ENCODE results near the gene TSTD2.

Gene TSTD2

DNA sequence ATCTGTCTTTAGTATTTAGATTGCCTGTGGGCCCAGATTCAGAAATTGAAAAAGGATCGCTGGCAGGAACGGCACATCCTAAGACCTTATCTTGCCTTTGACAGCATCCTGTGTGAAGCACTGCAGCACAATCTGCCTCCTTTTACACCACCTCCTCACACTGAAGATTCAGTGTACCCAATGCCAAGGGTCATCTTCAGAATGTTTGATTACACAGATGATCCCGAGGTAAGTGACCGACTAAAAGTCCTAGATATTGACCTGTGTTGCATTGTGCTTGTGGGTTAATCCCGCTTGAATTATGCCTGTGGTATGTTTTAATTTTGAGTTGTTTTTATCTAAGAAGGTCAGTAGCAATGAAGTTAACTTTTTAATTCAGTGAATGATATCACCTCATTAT is 14.8 kb upstream of the TSTD2 start:
- Mint-ChIP-seq H3K36me3 (peaks cover 49% of the 10 kb centered on the region), H3K27me3 (no peaks in the 10 kb centered on the region), H3K4me3 (no peak overlapping the region), H3K9me3 (no peaks in the 10 kb centered on the region), H3K27ac (no peak overlapping the region), H3K4me1 (peaks cover 5% of the 10 kb centered on the region)
- CTCF ChIA-PET = no interaction called here
- no peak for DNase-seq

DNA sequence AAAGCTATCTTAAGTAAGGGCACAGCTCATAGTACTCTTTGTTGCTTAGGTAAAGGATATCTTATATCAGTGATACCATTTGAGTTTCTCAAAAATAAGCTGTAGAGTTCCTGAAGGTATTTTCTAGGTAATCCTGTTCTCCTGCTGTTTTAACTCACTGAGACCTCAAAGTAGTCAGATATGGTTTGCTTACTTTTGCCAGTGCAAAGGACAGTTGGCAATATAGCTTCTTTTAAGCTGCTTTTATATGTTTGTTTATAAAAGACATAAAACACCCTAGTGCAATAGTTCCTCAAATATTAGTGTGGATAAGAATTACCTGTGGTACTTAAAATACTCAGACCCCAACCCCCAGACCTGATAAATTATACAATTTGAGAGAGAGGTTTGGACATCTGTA is 12.6 kb upstream of the TSTD2 start:
- Mint-ChIP-seq H3K9me3 (no peaks in the 10 kb centered on the region), H3K27me3 (no peaks in the 10 kb centered on the region), H3K4me3 (no peak overlapping the region), H3K27ac (no peak overlapping the region), H3K4me1 (no peaks in the 10 kb centered on the region), H3K36me3 (peaks cover 52% of the 10 kb centered on the region)
- DNase-seq = no peak
- CTCF ChIA-PET = interaction anchor here (0.8 to 0.9 kb wide), 2 partner anchors 12 to 50 kb away, joined by 3 read pairs; partner anchors contain the start of gene NCBP1

DNA sequence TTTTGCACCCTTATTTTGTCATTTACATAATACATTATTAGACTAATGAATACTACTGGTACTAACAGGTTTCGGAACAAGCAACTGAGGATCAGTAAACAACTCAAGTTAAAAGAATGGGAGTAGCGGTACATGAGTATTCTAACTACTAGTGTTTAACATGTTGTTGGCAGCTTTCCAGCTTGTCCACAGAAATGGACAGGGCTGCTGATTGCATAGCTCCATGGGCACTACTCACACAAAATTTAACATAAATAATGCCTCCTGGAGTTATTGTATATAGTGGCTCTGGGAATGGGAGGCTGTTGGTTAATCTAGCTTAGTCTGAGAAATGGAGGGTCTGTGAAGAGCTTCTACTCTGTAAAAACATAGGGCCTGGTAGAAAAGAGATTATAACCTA is 7.2 kb upstream of the TSTD2 start:
- H3K27ac Mint-ChIP-seq = no peak overlapping the region
- CTCF ChIA-PET = interaction anchor here (0.9 to 1.1 kb wide), 2 partner anchors 9 to 24 kb away, joined by 3 read pairs; no protein-coding TSS in a partner anchor
- H3K9me3 Mint-ChIP-seq = no peaks in the 10 kb centered on the region
- H3K36me3 Mint-ChIP-seq = peaks cover 38% of the 10 kb centered on the region
- peaks cover 32% of the 10 kb centered on the region for H3K4me1 Mint-ChIP-seq
- H3K27me3 Mint-ChIP-seq = no peaks in the 10 kb centered on the region
- H3K4me3 Mint-ChIP-seq = no peak overlapping the region
- DNase-seq = no peak

DNA sequence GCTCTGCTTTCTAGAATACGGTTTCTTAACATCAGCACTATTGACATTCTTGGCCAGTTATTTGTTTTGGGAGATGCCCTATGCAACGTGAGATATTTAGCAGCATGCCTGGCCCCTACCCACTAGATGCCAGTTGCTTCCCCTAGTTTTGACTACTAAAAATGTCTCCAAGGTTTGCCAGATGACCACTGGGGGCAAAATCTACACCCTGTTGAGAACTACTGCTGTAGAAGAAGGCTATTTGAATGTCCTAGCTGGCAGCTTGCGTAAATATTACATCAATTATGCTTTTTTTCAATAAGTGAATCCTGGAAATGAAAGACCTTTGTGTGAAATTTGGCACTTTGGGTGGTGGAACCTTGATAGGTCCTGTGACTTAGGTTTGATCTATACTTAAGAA is 5.5 kb upstream of the TSTD2 start:
- CTCF ChIA-PET = no interaction called here
- H3K4me1 Mint-ChIP-seq = peaks cover 42% of the 10 kb centered on the region
- no peak for DNase-seq
- H3K36me3 Mint-ChIP-seq = peaks cover 33% of the 10 kb centered on the region
- H3K4me3 Mint-ChIP-seq = no peak overlapping the region
- H3K27ac Mint-ChIP-seq = no peak overlapping the region
- H3K9me3 Mint-ChIP-seq = no peaks in the 10 kb centered on the region
- H3K27me3 Mint-ChIP-seq = no peaks in the 10 kb centered on the region

DNA sequence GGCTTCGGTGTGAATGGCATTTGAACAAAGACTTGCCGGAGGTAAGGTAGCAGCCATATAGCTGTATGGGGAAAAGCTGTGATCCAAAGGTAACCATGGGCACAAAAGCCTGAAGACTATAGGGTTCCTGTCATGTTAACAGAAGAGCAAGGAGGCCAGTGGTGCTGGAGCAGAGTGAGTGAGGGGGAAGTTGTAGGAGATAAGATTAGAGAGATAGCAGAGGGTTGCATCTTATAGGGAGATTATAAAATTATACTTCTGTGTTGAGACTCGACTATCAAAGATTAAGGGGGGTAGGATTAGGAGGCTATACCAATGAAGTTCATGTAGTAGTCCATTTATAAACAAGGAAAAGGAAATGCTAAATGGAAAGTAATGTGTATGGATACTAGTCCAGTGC is 3.7 kb upstream of the TSTD2 start:
- peaks cover 24% of the 10 kb centered on the region for H3K36me3 Mint-ChIP-seq
- H3K4me3 Mint-ChIP-seq = peak overlapping the region; percentile 13
- H3K9me3 Mint-ChIP-seq = no peaks in the 10 kb centered on the region
- CTCF ChIA-PET = interaction anchor here (1.5 kb wide), 1 partner anchor 22 kb away, joined by 3 read pairs; no protein-coding TSS in a partner anchor
- H3K27ac Mint-ChIP-seq = no peak overlapping the region
- H3K4me1 Mint-ChIP-seq = peaks cover 48% of the 10 kb centered on the region
- no peak for DNase-seq
- H3K27me3 Mint-ChIP-seq = no peaks in the 10 kb centered on the region

DNA sequence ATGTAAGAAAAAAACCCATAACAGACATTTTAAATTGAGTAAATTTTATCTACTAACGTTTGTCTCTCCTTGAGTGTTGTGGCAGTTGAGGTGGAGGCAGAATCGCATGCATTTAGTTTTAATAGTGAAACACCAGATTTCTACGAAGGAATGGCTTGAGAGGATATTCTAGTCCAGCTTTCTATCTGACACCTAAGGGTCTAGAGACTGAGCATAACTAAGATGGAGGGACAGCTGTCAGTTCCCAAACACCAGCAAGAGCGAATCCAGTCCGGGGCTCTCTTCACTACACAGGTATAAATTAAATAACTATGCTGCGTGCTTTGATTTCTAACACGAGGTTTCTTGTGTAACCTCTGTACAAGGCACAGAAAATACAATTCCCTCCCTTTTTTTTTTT is 1.9 kb upstream of the TSTD2 start:
- peaks cover 54% of the 10 kb centered on the region for H3K4me1 Mint-ChIP-seq
- H3K27me3 Mint-ChIP-seq = no peaks in the 10 kb centered on the region
- CTCF ChIA-PET = no interaction called here
- peaks cover 16% of the 10 kb centered on the region for H3K36me3 Mint-ChIP-seq
- peak overlapping the region; percentile 85 for H3K4me3 Mint-ChIP-seq
- no peak for DNase-seq
- H3K27ac Mint-ChIP-seq = peak overlapping the region; percentile 97
- no peaks in the 10 kb centered on the region for H3K9me3 Mint-ChIP-seq

DNA sequence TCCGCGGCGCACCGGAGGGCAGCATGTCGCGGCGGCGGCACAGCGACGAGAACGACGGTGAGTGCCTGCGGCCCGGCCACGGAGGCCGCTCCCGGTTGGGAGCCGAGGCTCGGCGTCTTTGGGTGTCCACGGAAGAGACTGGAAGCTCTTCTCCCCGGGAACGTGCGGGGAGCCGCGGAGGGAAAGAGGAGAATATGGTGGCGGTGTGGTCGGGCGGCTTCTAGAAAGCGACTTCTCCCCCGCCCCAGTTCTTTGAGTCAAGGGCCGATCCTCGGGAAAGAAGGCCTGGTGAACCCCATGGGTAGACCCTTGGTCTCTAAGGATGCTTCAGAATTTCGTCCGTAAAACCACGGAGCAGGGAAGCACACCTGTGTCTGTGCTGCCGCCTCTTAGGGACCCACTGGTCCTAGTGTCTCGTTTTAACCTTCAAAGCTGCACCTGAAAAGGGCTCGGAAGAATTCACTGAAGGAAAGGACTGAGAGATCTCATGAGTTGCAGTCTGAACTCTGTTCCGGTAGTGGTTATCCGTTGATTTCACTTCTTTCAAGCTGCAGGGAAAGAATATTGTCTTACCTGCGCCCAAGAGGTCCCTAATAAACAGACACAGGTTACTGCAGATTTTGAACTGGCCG is 807 bp upstream of the TSTD2 start:
- Mint-ChIP-seq H3K27me3 (no peaks in the 10 kb centered on the region), H3K4me1 (peaks cover 52% of the 10 kb centered on the region), H3K4me3 (peak overlapping the region; percentile 85), H3K27ac (peak overlapping the region; percentile 97), H3K9me3 (no peaks in the 10 kb centered on the region), H3K36me3 (peaks cover 16% of the 10 kb centered on the region)
- CTCF ChIA-PET = interaction anchor here (1.0 to 1.8 kb wide), 3 partner anchors 9 to 63 kb away, joined by 3 to 6 read pairs (median 5); partner anchors contain the start of gene XPA
- no peak for DNase-seq

DNA sequence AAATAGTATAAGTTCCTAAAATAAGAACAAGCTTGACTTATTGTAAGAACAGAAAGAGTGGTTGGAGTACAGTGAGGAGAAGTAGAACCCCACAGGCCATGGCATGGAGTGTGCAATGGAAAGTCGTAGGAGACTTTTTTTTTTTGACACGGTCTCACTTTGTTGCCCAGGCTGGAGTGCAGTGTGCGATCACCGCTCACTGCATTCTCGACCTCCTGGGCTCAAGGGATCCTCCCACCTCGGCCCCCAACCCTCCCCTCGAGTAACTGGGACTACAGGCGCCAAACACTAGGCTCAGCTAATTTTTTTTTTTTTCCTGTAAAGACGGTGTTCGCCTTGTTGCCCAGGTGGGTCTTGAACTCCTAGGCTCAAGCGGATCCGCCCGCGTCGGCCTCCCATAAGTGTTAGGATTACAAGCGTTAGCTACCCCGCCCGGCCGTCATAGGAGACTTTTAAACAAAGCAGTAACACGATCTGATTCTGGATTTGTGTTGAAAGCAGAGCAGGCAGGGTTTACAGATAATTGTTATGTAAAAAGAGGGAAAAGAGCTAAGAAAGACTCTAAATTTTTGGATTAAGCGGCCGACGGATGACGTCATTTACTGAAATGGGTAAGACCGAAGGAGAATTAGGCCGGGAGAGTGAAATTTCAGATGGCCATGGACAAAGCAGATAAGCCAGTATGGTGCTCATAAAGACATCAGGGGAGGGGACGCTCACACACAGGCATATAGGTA is 752 bp downstream of the TSTD2 start:
- peak overlapping the region; percentile 97 for H3K27ac Mint-ChIP-seq
- peaks cover 13% of the 10 kb centered on the region for H3K36me3 Mint-ChIP-seq
- H3K4me3 Mint-ChIP-seq = peak overlapping the region; percentile 85
- CTCF ChIA-PET = interaction anchor here (1.4 to 1.8 kb wide), 2 partner anchors 16 to 64 kb away, joined by 4 to 6 read pairs; partner anchors contain the start of gene XPA
- no peaks in the 10 kb centered on the region for H3K9me3 Mint-ChIP-seq
- no peak for DNase-seq
- no peaks in the 10 kb centered on the region for H3K27me3 Mint-ChIP-seq
- peaks cover 41% of the 10 kb centered on the region for H3K4me1 Mint-ChIP-seq

DNA sequence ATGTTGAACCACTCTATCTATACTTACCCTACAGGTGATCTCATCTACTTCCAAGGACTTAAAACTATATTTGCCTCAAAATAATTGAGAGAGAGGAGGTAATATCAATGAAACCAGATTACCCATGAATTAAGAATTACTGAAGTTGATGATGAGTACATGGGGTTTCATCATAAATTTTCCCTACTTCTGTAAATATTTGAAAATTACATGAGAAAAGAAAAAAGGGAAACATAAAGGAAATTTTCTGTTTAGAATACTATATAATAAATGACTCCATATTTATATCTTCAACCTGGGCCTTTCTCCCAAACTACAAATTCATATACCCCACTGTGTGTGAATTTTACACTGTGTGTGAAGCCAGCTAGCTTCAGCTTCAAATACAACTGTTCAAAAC is 2.6 kb downstream of the TSTD2 start:
- Mint-ChIP-seq H3K27ac (no peak overlapping the region), H3K36me3 (peaks cover 11% of the 10 kb centered on the region), H3K4me1 (peaks cover 29% of the 10 kb centered on the region), H3K9me3 (no peaks in the 10 kb centered on the region), H3K4me3 (no peak overlapping the region), H3K27me3 (no peaks in the 10 kb centered on the region)
- DNase-seq = no peak
- CTCF ChIA-PET = interaction anchor here (0.8 kb wide), 1 partner anchor 15 kb away, joined by 4 read pairs; no protein-coding TSS in a partner anchor

DNA sequence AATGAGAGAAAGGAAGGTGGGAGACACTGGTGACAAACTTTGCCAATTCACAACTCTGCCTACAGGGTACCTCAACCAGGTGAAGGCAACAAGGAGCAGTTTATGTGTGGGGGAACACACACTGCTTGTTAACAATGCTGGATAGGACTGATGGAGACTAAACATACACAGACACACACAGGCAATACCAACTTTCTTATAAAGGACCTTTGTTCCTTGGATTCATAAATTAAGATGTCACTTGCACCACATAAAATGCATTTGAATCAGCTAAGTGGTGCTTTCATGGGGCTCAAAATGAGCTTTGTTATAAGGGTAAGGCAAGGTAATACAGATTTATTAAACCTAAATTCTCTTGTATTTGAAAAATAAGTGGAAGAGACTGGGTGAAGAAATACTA is 4.0 kb downstream of the TSTD2 start:
- CTCF ChIA-PET = interaction anchor here (1.3 kb wide), 1 partner anchor 13 kb away, joined by 4 read pairs; no protein-coding TSS in a partner anchor

DNA sequence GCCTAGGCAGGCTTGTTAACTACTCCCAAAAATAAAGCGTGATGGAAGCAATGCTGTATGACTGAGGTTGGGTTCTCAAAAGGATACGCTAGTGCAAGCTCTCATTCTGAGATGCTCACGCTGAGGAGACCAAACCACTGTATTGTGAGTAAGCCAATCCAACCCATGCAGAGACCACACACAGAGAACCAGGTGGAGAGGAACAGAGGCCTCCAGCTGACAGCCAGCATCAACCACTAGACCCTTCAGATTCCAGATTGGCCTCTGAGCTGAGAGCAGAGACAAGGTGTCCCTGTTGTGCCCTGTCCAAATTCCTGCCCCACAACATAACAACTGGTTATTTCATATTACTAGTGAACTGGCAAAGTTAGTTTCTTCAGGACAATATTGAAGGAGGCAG is 4.5 kb downstream of the TSTD2 start:
- Mint-ChIP-seq H3K4me1 (peaks cover 16% of the 10 kb centered on the region), H3K27ac (no peak overlapping the region), H3K27me3 (no peaks in the 10 kb centered on the region), H3K4me3 (no peak overlapping the region), H3K36me3 (peaks cover 12% of the 10 kb centered on the region), H3K9me3 (no peaks in the 10 kb centered on the region)
- DNase-seq = no peak
- CTCF ChIA-PET = interaction anchor here (1.0 to 1.3 kb wide), 2 partner anchors 13 kb away, joined by 3 to 4 read pairs; no protein-coding TSS in a partner anchor

More for the DNA sequence above, 4.0 kb downstream of the TSTD2 start:
- Mint-ChIP-seq H3K27me3 (no peaks in the 10 kb centered on the region), H3K9me3 (no peaks in the 10 kb centered on the region), H3K27ac (no peak overlapping the region), H3K4me3 (no peak overlapping the region), H3K4me1 (peaks cover 17% of the 10 kb centered on the region), H3K36me3 (peaks cover 10% of the 10 kb centered on the region)
- no peak for DNase-seq

DNA sequence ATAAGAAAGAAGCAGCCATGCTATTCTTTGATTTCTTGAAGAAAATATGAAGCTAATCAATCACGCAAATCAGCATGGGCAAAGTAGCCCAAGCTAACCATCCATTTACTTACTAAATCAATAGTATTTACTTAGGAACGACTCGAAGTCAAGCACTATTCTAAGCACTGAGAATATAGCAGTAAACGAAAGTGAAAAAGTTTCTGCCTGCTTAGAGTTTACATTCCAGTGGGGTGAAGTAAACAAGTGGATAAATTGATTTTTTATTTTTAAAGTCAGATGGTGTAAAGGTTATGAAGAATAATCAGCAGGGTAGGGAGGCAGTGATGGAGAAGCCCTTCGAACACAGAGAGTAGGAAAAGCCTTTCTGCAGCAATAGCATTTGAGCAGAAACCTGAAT is 5.5 kb downstream of the TSTD2 start:
- CTCF ChIA-PET = interaction anchor here (1.0 kb wide), 1 partner anchor 12 kb away, joined by 3 read pairs; no protein-coding TSS in a partner anchor
- H3K36me3 Mint-ChIP-seq = peaks cover 17% of the 10 kb centered on the region
- H3K27me3 Mint-ChIP-seq = no peaks in the 10 kb centered on the region
- no peaks in the 10 kb centered on the region for H3K9me3 Mint-ChIP-seq
- H3K4me3 Mint-ChIP-seq = no peak overlapping the region
- peak overlapping the region; percentile 7 for H3K27ac Mint-ChIP-seq
- no peak for DNase-seq
- peaks cover 16% of the 10 kb centered on the region for H3K4me1 Mint-ChIP-seq

DNA sequence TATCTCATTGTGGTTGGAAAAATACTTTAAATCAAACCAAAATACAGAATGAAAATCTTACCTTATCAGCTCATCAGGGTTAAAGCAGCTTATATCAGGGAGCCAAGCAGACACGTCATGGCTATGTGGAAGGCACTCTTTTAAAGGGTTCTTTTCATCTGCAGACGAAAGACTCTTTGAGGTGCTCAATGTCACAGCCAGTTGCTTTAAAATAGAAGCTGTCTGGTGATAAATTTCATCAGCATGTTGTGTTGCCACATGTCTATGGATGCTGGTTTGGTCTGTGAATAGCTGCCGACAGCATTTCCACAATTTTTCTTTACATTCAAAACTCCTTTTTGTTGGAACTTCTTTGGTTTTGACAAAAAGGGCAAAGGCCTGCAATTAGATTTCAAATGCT is 7.5 kb downstream of the TSTD2 start:
- peaks cover 23% of the 10 kb centered on the region for H3K36me3 Mint-ChIP-seq
- CTCF ChIA-PET = interaction anchor here (1.3 kb wide), 1 partner anchor 10 kb away, joined by 5 read pairs; no protein-coding TSS in a partner anchor
- H3K4me3 Mint-ChIP-seq = no peak overlapping the region
- H3K9me3 Mint-ChIP-seq = no peaks in the 10 kb centered on the region
- H3K4me1 Mint-ChIP-seq = peaks cover 4% of the 10 kb centered on the region
- no peaks in the 10 kb centered on the region for H3K27me3 Mint-ChIP-seq
- H3K27ac Mint-ChIP-seq = no peak overlapping the region
- DNase-seq = no peak

DNA sequence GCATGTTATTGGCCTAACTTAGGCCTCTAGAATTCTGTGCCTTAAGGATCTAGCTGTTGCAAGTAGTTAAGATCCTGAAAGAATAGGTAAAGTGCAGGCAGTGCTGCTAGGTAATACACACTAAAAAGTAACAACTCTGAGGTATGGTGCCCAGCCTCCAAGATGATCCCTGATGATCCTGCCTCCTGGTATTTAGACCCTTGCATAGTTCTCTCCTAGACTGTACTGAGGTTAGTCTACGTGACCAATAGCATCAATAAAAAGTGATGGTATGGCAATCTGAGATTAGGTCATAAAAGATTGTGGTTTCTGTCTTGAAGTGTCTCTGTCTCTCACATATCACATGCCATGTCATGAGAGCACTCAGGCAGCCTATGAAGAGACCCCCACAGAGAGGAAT is 9.2 kb downstream of the TSTD2 start:
- Mint-ChIP-seq H3K9me3 (no peaks in the 10 kb centered on the region), H3K27me3 (no peaks in the 10 kb centered on the region), H3K4me1 (peaks cover 1% of the 10 kb centered on the region), H3K4me3 (no peak overlapping the region), H3K27ac (no peak overlapping the region), H3K36me3 (peaks cover 28% of the 10 kb centered on the region)
- no peak for DNase-seq
- CTCF ChIA-PET = interaction anchor here (0.7 to 1.3 kb wide), 3 partner anchors 8 to 25 kb away, joined by 3 to 4 read pairs (median 3); no protein-coding TSS in a partner anchor

Measured in activated naive CD4-positive, alpha-beta T cell treated with anti-CD3 and anti-CD28 coated beads, Interleukin-2, amount 10 ng/mL, durations not matched to agents 7 days and 5 days (primary cell).